MM.1S (cell line): Measurements from ENCODE around the gene TEX19.

ENCODE experiments used
- EZH2phosphoT487 ChIP-seq: fragments of 300-600 bp; sonication (generic); IDR thresholded peaks from 2 replicates; pipeline ENCODE4 v1.6.1; 2018; ENCODE audit warnings: antibody characterized with exemption, low read length
- TF ChIP-seq, protein P1 (sequence below): fragments of 300-600 bp; sonication (generic); IDR thresholded peaks from 2 replicates; pipeline ENCODE4 v1.5.1; 2016; ENCODE audit warnings: antibody characterized with exemption, low read length, mixed read lengths

DNA sequence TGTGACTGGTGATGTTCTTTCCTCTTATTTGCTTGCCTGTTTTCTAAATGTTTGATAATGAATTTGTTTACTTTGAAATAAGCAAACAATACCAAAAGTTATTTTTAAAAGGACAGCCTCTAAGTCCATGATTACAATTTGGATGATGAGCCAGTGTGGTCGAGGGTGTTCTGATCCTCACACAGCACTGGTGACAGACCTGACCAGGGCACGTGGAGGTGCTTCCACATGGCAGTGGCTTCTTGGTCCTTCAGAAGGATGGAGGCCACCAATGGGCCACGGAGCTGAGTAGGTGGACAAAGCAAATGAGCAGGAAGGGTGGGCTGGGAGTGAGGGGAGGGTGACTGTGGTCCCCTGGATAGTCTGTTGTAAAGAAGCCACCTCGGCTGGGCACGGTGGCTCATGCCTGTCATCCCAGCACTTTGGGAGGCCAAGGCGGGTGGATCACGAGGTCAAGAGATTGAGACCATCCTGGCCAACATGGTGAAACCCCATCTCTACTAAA, 4.2 kb upstream of the TEX19 start:
- TF ChIP-seq, protein P1, sequence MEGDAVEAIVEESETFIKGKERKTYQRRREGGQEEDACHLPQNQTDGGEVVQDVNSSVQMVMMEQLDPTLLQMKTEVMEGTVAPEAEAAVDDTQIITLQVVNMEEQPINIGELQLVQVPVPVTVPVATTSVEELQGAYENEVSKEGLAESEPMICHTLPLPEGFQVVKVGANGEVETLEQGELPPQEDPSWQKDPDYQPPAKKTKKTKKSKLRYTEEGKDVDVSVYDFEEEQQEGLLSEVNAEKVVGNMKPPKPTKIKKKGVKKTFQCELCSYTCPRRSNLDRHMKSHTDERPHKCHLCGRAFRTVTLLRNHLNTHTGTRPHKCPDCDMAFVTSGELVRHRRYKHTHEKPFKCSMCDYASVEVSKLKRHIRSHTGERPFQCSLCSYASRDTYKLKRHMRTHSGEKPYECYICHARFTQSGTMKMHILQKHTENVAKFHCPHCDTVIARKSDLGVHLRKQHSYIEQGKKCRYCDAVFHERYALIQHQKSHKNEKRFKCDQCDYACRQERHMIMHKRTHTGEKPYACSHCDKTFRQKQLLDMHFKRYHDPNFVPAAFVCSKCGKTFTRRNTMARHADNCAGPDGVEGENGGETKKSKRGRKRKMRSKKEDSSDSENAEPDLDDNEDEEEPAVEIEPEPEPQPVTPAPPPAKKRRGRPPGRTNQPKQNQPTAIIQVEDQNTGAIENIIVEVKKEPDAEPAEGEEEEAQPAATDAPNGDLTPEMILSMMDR, result no peak
- TF ChIP-seq EZH2phosphoT487, result no peak
